ENCODE measurements around the gene TOLLIP.

The TOLLIP gene

DNA sequence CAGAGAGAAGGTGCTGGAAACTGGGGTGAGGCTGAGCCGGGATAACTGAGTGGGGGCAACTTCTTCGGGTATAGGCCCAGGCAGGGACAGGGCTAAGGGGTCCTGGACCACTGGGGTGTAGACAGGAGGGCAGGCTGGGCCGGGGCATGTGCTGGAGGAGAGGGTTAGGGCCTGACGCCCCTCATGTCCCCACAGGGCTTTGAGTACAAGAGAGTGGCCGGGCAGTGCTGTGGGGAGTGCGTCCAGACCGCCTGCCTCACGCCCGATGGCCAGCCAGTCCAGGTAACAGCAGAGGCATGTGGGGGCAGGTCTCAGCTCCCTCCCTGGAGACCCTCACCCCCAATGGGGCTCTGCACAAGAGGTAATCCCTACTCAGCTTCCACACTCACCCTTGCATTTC is 49.9 kb downstream of the TOLLIP start:
- DNase-seq (ENCODE audit: low spot score) = no peak
- in situ Hi-C loops (cut with MboI; ENCODE audit: low sequenced_read_pairs, unreplicated experiment) = no loop called here
- TF ChIP-seq, protein P1, sequence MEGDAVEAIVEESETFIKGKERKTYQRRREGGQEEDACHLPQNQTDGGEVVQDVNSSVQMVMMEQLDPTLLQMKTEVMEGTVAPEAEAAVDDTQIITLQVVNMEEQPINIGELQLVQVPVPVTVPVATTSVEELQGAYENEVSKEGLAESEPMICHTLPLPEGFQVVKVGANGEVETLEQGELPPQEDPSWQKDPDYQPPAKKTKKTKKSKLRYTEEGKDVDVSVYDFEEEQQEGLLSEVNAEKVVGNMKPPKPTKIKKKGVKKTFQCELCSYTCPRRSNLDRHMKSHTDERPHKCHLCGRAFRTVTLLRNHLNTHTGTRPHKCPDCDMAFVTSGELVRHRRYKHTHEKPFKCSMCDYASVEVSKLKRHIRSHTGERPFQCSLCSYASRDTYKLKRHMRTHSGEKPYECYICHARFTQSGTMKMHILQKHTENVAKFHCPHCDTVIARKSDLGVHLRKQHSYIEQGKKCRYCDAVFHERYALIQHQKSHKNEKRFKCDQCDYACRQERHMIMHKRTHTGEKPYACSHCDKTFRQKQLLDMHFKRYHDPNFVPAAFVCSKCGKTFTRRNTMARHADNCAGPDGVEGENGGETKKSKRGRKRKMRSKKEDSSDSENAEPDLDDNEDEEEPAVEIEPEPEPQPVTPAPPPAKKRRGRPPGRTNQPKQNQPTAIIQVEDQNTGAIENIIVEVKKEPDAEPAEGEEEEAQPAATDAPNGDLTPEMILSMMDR (IDR thresholded peaks at IDR 0.05; ENCODE audit: borderline replicate concordance, control extremely low read depth, extremely low read depth, insufficient read depth, missing control alignments) = no peak

DNA sequence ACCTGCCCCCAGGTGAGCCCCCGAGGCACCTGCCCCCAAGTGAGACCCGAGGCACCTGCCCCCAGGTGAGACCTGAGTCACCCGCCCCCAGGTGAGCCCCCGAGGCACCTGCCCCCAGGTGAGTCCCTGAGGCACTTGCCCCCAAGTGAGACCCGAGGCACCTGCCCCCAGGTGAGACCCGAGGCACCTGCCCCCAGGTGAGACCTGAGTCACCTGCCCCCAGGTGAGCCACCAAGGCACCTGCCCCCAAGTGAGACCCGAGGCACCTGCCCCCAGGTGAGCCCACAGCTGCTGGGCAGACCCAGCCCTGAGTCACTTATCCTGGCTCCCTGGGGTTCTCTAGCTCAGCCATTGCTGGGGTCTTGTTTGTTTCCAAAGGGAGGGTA is 50.4 kb downstream of the TOLLIP start:
- DNase-seq (ENCODE audit: low spot score) = no peak
- in situ Hi-C loops (cut with MboI; ENCODE audit: low sequenced_read_pairs, unreplicated experiment) = no loop called here
- TF ChIP-seq, protein P1 (IDR thresholded peaks at IDR 0.05; ENCODE audit: borderline replicate concordance, control extremely low read depth, extremely low read depth, insufficient read depth, missing control alignments) = no peak

GRCh38 chr11:1258401-1259075 is 50.9 kb downstream of the TOLLIP start:
- no peak for DNase-seq (ENCODE audit: low spot score)
- TF ChIP-seq, protein P1 (IDR thresholded peaks at IDR 0.05; ENCODE audit: borderline replicate concordance, control extremely low read depth, extremely low read depth, insufficient read depth, missing control alignments) = no peak
- in situ Hi-C loops (cut with MboI; ENCODE audit: low sequenced_read_pairs, unreplicated experiment) = no loop called here

DNA sequence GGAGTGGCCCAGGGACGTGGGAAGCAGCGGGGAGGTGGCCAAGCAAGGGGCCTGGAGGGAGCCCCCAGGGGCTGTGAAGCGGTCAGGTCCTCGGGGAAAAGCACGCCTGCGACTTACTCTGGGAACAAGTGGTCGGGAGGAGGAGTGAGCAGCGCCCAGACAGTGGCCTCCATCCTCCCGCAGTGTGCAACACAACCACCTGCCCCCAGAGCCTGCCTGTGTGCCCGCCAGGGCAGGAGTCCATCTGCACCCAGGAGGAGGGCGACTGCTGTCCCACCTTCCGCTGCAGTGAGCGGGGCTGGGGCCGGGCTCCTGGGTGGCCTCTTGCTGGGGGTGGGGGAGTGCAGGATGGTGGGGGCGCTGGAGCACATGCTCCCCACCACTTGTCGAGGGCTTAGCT is 51.5 kb downstream of the TOLLIP start:
- no peak for DNase-seq (ENCODE audit: low spot score)
- TF ChIP-seq, protein P1 (IDR thresholded peaks at IDR 0.05; ENCODE audit: borderline replicate concordance, control extremely low read depth, extremely low read depth, insufficient read depth, missing control alignments) = no peak
- in situ Hi-C loops (cut with MboI; ENCODE audit: low sequenced_read_pairs, unreplicated experiment) = no loop called here

DNA sequence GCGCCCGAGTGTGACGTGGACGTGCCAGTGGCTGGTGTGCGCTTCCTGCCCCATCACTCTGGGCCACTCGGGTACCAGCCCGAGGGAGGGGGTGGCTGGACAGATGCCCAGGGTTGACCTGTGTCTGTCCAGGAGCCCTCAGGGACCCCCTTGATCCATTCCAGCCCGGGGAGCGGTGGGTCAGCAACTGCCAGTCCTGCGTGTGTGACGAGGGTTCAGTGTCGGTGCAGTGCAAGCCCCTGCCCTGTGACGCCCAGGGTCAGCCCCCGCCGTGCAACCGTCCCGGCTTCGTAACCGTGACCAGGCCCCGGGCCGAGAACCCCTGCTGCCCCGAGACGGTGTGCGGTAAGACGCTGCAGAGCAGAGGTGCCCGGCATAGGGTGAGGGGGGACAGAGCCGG is 52.1 kb downstream of the TOLLIP start:
- DNase-seq (ENCODE audit: low spot score) = no peak
- in situ Hi-C loops (cut with MboI; ENCODE audit: low sequenced_read_pairs, unreplicated experiment) = no loop called here
- TF ChIP-seq, protein P1 (IDR thresholded peaks at IDR 0.05; ENCODE audit: borderline replicate concordance, control extremely low read depth, extremely low read depth, insufficient read depth, missing control alignments) = no peak

- no peak for DNase-seq (ENCODE audit: low spot score)
- TF ChIP-seq, protein P1 (IDR thresholded peaks at IDR 0.05; ENCODE audit: borderline replicate concordance, control extremely low read depth, extremely low read depth, insufficient read depth, missing control alignments) = no peak
Measured at GRCh38 chr11:1256257-1257045, 53.0 kb downstream of the TOLLIP start.

More at GRCh38 chr11:1256257-1257045, 53.0 kb downstream of the TOLLIP start:
- in situ Hi-C loops (cut with MboI; ENCODE audit: low sequenced_read_pairs, unreplicated experiment) = no loop called here

Measured in GM13976 (cell line).